Suprapubic skin (tissue), 4 donors: ENCODE data around the gene TOPBP1.

Experiments
- CTCF ChIP-seq, 2 donors: fragments of 200-600 bp in 1 of 2; fragments of 450-650 bp in 1 of 2; sonication (generic) in 1 of 2; IDR thresholded peaks; one replicate each; pipeline ENCODE4 v1.5.1; 2016 to 2019; ENCODE audit warnings: antibody characterized with exemption in 2 of 2, mild to moderate bottlenecking in 1 of 2, moderate library complexity in 1 of 2
- EP300 ChIP-seq: sonication (generic); formaldehyde crosslinking; IDR thresholded peaks from one replicate; pipeline ENCODE4 v1.6.1; 2017; ENCODE audit warnings: antibody characterized with exemption
- POLR2A ChIP-seq, 2 donors: fragments of 450-650 bp; IDR thresholded peaks; one replicate each; pipeline ENCODE4 v1.6.1; 2017; ENCODE audit warnings: antibody characterized with exemption in 2 of 2, mild to moderate bottlenecking in 2 of 2, moderate library complexity in 2 of 2
- POLR2AphosphoS5 ChIP-seq, 3 donors: sonication (generic); formaldehyde crosslinking; IDR thresholded peaks; one replicate each; pipeline ENCODE4 v1.6.1; 2017; ENCODE audit warnings: antibody characterized with exemption in 3 of 3

- TF ChIP-seq CTCF (IDR thresholded peaks at IDR 0.05) (no peak), EP300 (no peak), POLR2A (IDR thresholded peaks at IDR 0.05) (no peak), POLR2AphosphoS5 (IDR thresholded peaks at IDR 0.05) (no peak)
These were observed 53.9 kb downstream of the TOPBP1 start for GRCh38 chr3:133607816-133608215.
